Activated T-helper 1 cell treated with Interleukin-2 at 50 U/mL for 16 hours (primary cell): ENCODE data around the gene TMCC3.
A peak's percentile ranks its signal among the peaks of the same experiment; 100 is the strongest.
"Not testable (repeated sequence)": the region's sequence is repeated elsewhere in the genome, so short reads cannot be mapped to it uniquely, and the experiment has no call there.

Source experiments
- DNase-seq: peaks from one replicate; pipeline ENCODE4 v3.0.0-alpha.2; 2020; ENCODE audit warnings: low read depth

TMCC3 gene

DNA sequence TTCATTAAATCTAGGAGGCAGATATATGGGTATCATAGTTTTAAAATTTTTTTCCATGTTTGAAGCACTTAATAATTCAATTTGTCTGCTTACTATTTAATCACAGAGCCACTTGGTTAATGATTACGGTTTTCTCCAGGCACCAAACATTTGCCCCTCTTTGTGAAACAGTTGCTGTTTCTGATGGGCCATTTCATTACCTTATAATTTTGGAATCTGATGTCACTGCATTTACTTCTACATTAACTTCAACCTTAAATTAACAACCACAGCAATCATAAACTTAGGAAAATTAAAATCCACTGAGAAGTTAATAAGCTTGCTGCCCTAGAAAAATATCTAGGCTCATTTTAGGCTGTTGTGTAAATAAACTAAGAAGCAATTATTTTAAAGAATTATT is 17.0 kb downstream of the TMCC3 start:
- DNase-seq, result no peak

DNA sequence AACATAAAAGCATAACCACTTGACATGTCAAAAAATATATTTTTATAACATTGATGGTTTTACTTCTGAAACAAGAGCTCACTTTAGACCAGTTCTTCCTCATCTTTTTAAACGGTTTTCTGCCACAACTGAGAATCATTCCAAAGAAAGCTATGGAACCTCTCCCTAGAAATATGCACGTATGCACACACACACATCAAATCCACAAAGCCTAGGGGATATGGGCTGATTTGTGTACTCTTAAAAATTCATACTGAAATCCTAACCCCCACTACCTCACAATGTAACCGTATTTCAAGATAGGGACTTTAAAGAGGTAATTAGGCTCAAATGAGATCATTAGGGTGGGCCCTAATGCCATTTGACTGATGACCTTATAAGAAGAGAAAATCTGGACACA is 19.3 kb downstream of the TMCC3 start:
- no peak for DNase-seq

- no peak for DNase-seq
Measured at GRCh38 chr12:94628819-94629472, 21.4 kb downstream of the TMCC3 start.

- no peak for DNase-seq
Measured at GRCh38 chr12:94628369-94628768, 22.0 kb downstream of the TMCC3 start.

DNA sequence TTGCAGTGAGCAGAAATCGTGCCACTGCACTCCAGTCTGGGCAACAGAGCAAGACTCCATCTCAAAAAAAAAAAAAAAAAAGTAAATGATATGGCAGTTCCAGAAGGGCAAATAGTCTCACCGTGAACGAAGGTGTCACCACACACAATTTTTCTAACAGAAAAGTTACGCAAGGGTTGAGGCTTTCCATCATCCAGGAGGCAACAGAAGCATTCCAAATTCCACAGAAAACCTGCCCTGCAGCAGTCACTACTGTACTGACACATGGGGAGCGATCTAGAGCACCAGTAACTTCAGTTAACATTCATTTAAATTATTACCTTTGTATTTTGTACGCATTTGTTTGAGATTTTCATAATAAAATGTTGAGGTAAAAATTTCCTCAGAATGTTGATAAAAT is 24.8 kb downstream of the TMCC3 start:
- no peak for DNase-seq

DNA sequence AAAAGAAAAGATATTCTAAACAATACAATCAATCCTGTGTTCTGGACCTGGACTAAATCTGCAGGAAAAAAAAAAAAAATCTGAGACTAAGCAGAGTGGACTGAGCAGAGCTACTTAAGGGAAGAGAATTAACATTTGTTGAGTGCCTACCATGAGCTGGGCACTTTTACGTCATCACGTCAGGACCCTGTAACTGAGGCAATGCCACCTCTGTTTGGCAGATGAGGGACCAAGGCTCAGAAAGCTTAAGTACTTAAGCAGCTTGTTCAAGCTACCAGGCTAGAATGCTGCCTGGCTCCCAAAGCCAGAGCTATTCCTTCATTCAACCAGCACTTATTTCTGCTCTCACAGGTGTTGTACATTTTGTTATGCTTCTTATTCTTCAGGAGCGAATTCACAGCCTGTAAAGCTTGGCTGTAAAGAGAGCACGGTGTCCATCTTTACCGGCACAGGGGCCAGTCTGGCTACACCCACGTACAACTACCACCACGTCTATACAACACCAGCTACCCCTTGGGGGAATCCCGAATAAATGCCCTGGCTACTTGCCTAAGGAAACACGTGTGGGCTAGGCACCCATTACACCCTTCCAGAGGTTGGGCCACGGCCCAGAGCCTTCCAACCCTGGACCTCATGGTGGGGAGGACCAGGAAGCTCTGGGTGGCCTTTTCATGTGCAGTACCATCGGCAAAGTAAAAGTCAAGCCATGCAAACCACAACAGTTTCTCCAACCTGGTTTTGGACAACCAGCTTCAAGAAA is 27.0 kb downstream of the TMCC3 start:
- no peak for DNase-seq

- no peak for DNase-seq
Measured at GRCh38 chr12:94622475-94622874, 27.9 kb downstream of the TMCC3 start.

- no peak for DNase-seq
Measured at GRCh38 chr12:94621662-94622359, 28.5 kb downstream of the TMCC3 start.

GRCh38 chr12:94620621-94621020 is 29.7 kb downstream of the TMCC3 start:
- DNase-seq, result no peak

DNA sequence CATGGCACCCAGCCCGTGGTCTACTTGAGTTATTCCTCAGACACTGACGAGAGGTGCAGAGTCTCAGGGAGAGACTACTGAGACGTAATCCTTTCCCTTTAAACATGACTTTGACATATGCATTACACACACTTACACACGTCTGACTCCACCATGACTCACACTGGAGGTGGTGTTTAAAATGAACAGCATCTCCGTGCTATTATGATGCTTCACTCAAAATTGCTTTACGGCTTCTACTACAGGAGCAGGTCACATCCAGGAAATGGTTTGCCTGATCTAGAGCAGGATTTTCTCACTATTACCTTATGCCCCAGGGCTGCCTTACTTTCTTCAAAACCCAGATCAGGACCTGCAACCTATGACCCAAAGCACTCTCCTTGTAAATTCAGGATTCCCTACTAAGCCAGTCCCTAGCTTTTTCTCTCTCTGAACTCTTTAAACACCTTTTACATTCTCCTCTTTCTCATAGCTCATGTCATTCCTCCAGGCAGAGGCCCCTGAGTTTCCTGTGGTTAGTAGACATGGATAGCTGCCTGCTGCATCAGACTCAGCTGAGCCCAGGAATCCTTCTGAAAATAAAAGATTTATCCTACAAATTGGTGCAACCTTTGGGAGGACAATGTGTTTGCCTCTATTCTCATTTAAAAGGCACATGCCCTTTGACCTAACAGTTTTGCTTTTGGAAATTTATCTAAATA is 31.2 kb downstream of the TMCC3 start:
- DNase-seq, result no peak

GRCh38 chr12:94617101-94617500 is 33.3 kb downstream of the TMCC3 start:
- DNase-seq, result no peak

GRCh38 chr12:94616203-94616729 is 34.1 kb downstream of the TMCC3 start:
- no peak for DNase-seq

- no peak for DNase-seq
Measured at GRCh38 chr12:94615260-94616181, 34.8 kb downstream of the TMCC3 start.

DNA sequence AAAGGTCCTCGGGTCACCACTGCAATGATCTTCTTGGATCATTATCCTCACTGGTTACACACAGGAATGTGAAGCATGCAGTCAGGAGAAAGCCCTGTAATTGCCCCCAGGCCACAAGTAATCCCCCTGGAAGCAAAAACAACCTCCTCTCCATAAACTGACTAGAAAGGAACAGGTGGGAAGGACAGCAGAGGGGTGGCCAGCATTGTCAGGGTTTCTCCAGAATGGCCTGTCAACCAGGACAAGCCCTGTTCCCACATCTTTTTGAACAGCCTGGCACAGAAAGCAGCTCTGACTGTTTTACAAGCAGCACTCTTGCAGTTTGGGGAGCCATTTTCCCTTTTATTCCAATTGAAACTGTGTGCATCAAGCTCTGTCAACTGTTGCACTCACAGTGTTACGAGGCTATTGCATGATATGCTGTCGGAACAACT is 36.1 kb downstream of the TMCC3 start:
- DNase-seq, result no peak

- DNase-seq, result no peak
Measured at GRCh38 chr12:94609917-94610443, 40.4 kb downstream of the TMCC3 start.

GRCh38 chr12:94606810-94607209 is 43.5 kb downstream of the TMCC3 start:
- not testable (repeated sequence) for DNase-seq

GRCh38 chr12:94604366-94604698 is 46.0 kb downstream of the TMCC3 start:
- no peak for DNase-seq

- peak; percentile 7 for DNase-seq
Measured at GRCh38 chr12:94603434-94604365, 46.7 kb downstream of the TMCC3 start.

DNA sequence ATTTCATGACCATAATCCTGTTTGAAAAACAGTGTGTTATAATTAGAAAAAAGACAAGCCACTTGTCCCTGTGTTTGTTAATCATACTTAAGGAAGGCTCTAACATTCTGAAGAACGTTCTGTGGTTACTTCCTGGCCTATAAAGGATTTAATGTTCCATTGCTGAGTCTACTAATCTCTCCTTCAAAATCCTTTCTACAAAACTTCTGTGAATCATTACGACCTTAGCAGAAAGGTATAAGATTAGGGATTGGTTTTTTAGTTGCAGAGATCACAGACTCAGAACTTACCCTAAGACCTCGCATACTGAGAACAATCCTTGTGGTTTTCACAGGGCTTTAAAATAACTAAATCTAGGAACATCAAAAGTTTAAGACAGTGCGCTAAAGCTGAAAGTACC is 48.3 kb downstream of the TMCC3 start:
- DNase-seq, result no peak

DNA sequence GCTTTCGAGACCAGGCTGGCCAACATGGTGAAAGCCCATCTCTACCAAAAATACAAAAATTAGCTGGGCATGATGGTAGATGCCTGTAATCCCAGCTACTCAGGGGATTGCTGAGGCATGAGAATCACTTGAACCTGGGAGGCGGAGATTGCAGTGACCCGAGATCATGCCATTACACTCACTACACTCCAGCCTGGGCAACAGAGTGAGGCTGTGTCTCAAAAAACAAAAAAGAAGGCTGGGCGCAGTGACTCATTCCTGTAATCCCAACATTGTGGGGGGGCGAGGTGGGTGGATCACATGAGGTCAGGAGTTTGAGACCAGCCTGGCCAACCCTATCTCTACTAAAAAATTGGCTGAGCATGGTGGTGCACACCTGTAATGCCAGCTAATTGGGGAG is 49.0 kb downstream of the TMCC3 start:
- not testable (repeated sequence) for DNase-seq
